GM21737 (cell line): ENCODE measurements around the gene UBE4A.

Source experiments
- ATAC-seq: cut with Tn5 transposase; IDR thresholded peaks from one replicate; pipeline ENCODE4 v1.9.1; 2021; ENCODE audit warnings: mild to moderate bottlenecking, moderate library complexity; ENCODE audit not compliant: unreplicated experiment

The UBE4A gene, protein sequence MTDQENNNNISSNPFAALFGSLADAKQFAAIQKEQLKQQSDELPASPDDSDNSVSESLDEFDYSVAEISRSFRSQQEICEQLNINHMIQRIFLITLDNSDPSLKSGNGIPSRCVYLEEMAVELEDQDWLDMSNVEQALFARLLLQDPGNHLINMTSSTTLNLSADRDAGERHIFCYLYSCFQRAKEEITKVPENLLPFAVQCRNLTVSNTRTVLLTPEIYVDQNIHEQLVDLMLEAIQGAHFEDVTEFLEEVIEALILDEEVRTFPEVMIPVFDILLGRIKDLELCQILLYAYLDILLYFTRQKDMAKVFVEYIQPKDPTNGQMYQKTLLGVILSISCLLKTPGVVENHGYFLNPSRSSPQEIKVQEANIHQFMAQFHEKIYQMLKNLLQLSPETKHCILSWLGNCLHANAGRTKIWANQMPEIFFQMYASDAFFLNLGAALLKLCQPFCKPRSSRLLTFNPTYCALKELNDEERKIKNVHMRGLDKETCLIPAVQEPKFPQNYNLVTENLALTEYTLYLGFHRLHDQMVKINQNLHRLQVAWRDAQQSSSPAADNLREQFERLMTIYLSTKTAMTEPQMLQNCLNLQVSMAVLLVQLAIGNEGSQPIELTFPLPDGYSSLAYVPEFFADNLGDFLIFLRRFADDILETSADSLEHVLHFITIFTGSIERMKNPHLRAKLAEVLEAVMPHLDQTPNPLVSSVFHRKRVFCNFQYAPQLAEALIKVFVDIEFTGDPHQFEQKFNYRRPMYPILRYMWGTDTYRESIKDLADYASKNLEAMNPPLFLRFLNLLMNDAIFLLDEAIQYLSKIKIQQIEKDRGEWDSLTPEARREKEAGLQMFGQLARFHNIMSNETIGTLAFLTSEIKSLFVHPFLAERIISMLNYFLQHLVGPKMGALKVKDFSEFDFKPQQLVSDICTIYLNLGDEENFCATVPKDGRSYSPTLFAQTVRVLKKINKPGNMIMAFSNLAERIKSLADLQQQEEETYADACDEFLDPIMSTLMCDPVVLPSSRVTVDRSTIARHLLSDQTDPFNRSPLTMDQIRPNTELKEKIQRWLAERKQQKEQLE

DNA sequence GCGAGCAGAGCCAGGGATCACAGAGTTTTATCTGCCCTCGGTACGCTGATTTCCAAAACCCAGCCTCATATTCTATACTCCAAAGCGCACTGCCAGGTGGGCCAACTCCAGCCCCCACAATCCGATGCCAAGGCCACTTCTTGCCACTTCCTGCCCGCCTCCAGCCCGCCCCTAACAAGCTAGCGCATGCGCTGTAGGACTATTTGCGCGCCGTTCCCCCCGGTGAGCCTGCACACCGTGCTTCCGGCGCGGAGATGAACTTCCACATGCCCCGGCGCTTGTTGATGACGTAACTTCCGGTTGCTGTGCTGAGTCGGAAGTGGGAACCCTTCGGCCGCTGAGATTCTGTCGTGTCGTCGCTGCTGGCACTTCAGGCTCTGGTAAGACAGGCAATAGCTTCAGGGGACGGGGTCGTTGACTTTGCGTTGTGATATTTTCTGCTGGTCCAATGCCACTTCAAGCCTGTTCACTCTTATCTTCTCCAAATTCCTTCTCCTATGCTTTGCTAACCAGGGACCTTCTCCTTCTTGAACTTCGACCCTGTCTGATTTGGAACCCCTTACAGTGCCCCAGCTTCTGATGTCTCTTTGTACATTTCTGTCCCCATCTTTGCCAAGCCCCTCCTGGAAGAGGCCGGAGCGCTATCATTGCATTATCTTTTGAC is at the start of gene UBE4A:
Gene UBE4A, plus strand, starts transcription at position 306 of the 664 bp plus-strand sequence. CDS start 5,481 bp downstream, outside the sequence.
- ATAC-seq, result peak; percentile 93

DNA sequence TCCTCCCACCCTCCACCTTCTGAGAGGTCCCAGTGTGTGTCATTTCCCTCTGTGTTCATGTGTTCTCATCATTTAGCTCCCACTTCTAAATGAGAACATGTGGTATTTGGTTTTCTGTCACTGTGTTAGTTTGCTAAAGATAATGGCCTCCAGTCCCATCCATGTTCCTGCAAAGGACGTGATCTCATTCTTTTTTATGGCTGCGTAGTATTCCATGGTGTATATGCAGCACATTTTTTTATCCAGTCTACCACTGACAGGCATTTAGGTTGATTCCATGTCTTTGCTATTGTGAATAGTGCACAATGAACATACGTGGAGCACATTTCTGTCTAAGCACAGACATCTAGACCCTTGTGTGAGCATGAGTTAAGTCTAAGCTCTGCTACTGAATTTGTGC is 49.1 kb upstream of the UBE4A start:
- ATAC-seq, result no peak

DNA sequence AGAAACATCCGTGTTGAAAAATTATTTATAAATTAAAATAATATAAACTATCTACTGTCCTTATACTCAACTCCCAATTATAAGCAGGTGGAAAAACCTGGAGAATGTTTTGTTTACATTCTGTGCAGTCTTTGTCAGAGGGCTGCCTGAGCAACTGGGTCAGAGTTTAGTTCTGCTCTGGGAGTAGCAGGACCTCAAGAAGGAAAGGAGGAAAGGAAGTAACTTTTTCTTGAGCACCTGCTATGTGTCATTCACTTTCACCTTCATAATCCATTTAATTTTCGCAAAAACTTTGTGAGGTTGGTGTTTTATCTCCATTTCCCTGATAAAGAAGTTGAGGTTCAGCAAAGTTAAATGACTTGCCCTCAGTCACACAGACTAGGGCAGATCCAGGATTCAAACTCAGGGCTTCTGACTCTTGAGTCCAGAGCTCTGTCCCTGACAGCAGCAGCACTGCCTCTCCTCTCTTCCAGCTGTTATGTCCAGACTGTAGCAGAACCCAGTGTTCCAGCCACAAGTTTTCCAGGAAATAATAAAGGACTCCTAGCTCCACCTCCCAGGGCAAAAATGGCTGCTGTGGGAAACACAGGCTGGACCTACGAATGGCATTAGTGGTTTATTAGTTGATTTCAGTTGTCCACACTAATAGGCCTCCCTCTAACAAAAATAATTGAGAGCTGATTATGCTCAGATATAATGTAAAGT is 48.5 kb upstream of the UBE4A start:
- ATAC-seq, result no peak

DNA sequence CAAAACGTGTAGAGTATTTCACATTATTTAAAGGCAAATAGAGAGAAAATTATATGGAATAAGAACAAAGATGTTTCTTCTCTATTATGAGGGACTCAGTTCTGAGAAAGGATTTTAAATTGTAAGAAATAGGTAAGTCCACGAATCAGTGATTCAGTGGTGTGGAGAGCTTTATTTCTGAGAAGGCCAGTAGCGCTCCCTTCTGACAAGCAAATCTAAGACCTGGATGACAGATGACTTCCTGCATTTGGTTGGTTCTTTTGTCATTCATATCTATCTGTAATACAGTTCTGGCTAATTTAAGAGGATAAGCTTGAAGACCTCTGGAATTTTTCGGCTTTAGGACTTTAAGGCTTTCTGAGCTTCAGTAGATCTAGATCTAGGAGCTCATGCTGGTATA is 47.9 kb upstream of the UBE4A start:
- no peak for ATAC-seq

DNA sequence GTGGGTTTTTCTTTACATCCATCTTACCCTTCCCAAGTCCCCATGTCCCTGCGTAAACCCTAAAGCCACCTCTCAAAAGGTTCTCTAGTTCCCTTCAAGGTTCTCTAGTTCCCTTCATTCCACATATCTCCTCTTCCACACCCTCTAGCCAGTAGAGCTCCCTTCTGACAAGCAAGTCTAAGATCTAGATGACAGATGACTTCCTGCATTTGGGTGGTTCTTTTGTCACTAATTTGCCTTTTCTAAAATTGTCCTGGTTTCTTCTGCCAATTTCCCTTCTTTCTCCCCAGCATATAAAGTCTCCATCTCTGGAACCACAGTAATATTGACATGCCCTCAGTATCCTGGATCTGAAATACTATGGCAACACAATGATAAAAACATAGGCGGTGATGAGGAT is 47.1 kb upstream of the UBE4A start:
- ATAC-seq, result no peak

DNA sequence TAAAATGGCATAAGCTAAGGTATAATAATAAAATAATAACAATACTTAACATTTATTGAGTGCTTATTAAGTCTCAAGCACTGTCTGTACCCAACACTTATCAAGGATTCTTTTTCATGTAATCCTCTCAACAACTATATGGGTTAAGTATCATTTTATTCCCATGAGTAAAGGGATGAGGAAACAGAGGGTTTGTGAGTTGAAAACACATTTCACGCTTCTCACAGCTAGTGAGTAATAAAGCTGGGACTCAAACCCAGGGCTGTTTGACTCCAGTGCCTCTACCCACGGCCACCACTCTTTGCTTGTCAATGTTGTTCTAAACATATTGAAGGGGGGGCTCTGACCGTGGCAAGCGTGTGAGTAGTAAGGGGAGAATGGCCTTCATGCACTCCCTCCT is 46.2 kb upstream of the UBE4A start:
- no peak for ATAC-seq

DNA sequence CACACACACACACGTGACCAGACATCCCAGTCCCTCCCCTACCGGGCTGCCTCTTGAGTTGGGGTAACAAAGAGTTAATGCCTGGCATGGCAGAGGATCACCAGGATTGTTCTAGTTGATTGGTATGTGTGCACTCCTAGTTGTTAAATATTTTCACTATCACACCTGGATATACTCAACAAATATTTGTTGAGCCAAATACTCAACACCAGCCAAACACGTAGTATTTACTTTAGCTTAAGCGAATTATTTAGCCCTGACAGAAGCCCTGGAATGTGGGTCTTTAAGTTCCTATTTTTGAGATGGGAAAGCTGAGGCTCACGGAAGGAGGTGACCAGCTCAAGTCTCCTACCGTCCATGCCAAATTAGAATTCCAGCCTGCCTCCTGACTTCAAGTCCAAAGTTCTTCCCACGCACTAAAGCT is 44.4 kb upstream of the UBE4A start:
- ATAC-seq, result no peak

DNA sequence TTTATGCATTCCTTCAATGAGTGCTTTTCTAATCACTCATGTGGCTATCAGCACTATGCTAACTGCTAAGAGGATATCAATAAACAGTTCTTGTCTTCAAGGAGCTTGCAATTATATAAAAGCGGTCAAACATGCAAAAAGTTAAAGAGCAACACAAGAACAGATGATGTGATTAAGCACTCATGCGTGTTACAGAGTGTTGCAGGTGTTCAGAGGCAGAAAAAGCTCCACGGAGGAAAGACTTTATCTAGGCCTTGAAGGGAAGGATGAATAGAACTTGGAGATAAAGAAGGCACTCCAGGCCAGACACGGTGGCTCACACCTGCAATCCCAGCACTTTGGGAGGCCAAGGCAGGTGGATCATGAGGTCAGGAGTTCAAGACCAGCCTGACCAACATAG is 41.3 kb upstream of the UBE4A start:
- no peak for ATAC-seq

DNA sequence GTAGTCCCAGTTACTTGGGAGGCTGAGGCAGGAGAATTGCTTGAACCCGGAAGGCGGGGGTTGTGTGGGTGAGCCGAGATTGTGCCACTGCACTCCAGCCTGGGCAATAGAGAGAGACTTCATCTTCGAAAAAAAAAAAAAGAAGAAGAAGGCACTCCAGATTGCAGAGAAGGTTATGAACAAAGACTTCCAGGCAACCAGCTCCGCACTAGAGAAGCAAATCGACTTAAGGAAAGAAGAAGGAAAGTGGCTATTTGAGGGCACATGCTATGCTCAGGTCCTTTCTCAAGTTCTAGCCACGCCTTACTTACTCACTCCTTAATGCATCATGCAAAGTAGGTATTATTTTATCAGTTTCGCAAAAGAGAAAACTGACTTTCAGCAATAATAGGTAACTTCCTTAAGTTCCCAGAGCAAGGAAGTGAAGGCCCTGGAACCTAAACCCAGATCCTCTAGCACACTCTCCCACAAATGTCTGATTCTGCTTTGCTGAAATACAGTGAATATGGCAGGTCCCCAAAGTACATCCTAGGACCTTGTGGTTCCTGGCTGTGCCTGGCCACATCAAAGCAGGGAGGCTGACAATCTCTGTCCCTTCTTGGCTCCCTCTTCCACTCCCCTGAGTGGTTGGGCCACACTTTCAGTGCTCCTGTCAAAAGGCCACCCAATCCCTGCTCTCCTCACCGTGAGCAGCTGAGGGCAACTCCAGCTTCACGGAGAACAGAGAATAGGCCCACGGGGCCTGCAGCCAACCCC is 40.6 kb upstream of the UBE4A start:
- ATAC-seq, result no peak

DNA sequence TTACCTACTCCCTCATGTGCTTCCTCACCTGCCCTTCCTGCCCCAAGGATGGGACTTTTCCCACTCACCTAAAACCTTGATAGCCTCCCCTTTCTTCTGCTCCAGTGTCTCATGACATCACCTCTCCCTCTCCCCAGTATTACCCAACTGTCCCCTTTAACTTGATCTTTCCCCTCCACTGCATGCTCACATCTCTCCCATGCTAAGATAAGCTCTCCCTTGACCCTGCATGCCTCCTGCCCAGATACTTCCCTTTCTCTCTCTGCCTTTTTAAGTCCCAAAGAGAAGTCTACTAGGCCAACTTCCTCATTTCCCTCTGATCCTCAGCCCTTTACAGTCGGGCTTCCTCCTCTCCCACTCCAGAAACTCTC is 40.1 kb upstream of the UBE4A start:
- ATAC-seq, result no peak

DNA sequence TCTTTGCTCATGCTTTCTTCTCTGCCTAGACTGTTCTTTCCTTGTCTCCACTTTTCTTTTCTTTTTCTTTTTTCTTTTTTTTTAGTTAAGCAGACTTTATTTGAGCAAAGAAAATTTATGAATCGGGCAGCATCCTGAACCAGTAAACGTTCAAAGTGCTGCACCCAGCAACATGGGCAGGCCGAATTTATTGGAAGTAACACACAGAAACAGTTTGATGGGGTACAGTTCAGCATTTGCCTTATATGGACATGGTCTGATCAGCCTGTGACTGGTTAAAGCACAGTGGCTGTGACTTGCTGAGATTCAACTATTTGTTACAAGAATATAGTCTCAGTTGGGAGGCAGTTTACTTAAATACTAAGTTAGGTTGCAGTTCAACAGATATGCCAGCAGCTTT is 38.9 kb upstream of the UBE4A start:
- no peak for ATAC-seq

DNA sequence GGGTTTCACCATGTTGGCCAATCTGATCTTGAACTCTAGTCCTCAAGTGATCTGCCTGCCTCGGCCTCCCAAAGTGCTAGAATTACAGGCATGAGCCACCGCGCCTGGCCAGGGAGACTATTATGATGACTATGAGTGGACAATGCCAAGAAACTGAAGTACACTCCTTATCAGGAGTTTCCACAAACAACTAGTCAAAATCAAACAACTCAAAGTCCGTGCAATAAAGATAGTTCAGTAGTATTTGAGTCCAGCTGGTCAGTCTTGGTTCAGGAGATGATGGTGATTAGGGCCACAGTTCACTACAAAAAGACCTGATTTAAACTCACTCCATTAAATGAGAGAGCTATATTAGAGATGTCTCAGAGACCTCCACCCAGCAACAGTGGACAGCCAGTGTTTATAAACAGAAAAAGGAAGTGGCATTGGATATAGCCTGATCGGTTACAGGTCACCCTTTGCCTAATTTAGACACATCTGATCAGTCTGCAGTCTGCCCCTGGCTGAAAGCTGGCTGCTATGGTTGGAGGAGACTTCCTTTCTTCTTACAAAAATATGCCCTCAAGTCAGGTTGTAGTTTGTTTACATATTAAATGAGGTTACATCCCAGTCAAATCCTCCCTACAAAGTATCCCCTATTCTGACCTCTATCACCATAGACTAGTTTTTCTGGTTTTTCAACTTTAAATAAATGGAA is 37.9 kb upstream of the UBE4A start:
- no peak for ATAC-seq

DNA sequence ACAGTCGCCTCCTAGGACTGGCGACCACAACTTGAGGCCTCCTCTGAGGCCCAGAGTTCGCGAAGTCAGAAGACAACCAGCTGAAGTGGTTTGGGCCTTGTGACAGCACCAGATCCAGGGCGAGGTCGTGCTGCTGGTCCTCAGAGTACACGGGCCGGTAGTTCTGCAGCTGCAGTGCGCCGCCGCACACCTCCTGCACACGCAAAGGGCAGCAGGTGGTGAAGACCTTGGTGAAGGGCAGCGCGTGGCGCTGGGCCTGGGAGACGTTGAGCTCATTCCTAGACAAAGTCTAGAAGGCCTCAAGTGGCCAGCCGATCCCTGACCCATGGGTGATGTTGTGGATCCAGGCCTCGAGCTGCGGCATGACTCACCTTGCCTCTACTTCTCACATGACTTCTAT is 36.7 kb upstream of the UBE4A start:
- ATAC-seq, result no peak

DNA sequence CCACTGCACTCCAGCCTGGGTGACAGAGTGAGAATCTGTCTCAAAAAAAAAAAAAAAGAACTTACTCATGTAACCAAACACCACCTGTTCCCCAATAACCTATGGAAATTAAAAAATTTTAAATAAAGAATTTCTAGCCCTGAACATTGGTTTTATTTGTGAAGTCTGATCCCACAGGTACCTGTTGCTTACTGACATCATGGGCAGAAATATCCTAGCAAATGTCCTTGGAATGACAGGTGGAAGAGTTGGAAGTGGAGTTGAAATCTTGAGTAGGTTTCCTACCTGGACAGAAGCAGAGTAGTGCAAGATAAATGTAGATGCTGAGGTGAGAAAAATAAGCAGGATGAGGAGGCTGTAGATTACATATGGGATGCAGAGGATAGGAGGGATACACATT is 34.1 kb upstream of the UBE4A start:
- ATAC-seq, result no peak

DNA sequence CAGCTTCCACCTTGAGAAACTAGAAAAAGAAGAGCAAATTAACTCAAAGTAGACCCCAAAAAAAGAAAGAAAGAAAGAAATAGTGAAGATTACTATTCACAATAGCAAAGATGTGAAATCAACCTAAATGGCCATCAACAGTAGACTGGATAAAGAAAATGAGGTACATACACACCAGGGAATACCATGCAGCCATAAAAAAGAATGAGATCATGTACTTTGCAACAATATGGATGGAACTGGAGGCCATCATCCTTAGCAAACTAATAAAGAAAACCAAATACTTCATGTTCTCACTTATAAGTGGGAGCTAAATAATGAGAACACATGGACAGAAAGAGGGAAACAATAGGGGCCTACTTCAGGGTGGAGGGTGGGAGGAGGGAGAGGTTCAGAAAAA is 30.7 kb upstream of the UBE4A start:
- no peak for ATAC-seq

DNA sequence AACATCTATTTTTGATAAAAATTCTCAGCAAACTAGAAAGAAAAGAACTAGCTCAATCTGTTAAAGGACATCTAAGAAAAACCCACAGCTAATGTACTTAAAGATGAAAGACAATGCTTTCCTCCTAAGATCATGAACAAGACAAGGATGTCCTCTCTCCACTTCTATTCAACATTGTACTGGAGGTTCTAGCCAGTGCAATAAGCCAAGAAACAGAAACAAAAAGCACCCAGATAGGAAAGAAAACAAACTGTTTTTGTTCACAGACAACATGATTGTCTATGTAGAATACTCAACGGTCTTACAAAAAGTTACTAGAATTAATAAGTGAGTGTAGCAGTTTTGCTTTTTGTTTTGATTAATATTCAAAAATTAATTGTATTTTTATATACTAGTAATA is 24.7 kb upstream of the UBE4A start:
- no peak for ATAC-seq

DNA sequence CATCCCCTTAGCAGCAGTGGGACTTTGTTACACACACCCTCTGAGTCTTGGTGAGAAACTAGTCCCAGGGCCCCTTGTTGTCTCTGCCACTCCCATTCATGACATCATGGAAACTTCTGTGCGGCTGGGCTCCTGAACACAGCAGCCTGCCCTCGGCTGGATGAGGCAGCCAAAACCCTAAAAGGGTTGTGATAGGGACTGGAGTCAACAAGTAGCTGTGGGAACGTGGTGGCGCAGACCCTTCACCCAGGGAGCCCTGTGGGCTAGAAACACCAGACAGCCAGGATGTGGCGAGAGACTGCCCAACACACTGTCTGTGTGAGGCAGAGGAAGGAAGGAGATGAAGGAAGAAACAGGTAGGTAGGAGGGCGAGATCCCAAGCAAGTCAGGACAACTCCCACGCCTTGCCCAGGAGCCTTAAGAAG is 20.8 kb upstream of the UBE4A start:
- no peak for ATAC-seq

DNA sequence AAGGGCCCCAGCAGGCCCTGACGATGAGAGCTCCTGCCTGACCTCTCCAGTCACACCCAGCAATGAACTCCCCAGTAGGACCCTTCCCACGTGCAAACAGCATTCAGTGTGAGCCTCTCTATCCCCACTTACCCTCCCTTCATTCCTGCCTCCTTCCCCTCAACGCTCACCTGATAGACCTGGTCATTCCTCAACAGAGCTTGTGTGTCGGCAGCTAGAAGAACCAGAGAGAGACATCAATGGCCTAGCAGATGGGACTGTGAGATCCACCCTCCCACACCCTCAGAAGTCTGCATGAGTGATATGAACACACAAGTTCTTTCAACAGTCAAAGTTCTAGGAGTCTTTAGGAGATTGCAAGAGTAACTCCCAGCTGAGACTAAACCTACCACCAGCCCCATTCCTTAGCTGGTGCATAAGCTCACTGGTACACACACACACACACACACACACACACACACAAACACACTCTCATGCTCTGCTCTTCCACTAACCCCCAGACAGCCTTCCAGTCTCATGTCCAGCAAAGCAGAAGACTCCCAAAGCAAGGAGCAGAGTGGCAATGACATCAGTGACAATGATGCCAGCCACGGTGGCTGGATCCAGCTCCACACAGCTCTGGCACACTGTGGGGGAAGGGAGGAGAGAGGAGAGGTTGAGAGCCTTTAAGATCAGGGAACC is 20.0 kb upstream of the UBE4A start:
- ATAC-seq, result no peak

DNA sequence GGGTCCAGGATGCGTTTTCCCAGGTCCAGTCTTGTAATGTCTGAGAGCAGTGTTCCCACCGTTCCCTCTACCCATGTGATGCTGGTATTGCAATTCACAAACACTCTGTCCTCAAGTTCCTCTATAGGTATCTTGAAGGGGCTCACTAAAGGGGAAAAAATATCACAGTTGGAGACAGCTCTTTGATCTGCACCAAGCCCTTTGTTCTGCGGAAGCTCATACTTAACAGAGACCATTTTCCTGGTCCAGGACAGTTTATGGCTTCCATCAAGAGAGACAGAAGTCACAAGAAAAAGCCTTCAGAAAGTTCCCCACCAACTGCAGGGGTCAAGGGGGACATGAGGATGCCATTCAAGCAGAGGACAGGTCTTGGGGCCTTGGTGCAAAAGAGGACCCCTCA is 19.0 kb upstream of the UBE4A start:
- ATAC-seq, result no peak
